Neuronal stem cell (in vitro differentiated cells): ENCODE measurements around the gene MYCBPAP.

Experiments used
- DNase-seq: peaks from one replicate; pipeline ENCODE4 v3.0.0-alpha.2; 2013; ENCODE audit warnings: low spot score
- H2AFZ ChIP-seq: one replicate; pipeline ENCODE4 v1.6.1; 2013; ENCODE audit warnings: mild to moderate bottlenecking, low read length, inconsistent platforms
- H2AK5ac ChIP-seq: 2 replicates; pipeline ENCODE4 v1.6.1; 2013; ENCODE audit warnings: low read depth, mild to moderate bottlenecking, inconsistent platforms, low read length, moderate library complexity, mixed read lengths
- H2BK120ac ChIP-seq: 2 replicates; pipeline ENCODE4 v1.6.1; 2013; ENCODE audit warnings: low read depth, mild to moderate bottlenecking, inconsistent platforms, low read length, moderate library complexity, mixed read lengths
- H2BK12ac ChIP-seq: one replicate; pipeline ENCODE4 v1.6.1; 2013; ENCODE audit warnings: low read length, inconsistent platforms
- H2BK15ac ChIP-seq: 2 replicates; pipeline ENCODE4 v1.6.1; 2013; ENCODE audit warnings: mild to moderate bottlenecking, low read length, inconsistent platforms, mixed read lengths
- H2BK5ac ChIP-seq: one replicate; pipeline ENCODE4 v1.6.1; 2013; ENCODE audit warnings: inconsistent platforms, mild to moderate bottlenecking, low read length, moderate library complexity
- H3K14ac ChIP-seq: one replicate; pipeline ENCODE4 v1.6.1; 2013; ENCODE audit warnings: low read length, inconsistent platforms
- H3K18ac ChIP-seq: 2 replicates; pipeline ENCODE4 v1.6.1; 2013; ENCODE audit warnings: low read length, inconsistent platforms
- H3K23ac ChIP-seq: 2 replicates; pipeline ENCODE4 v1.6.1; 2013; ENCODE audit warnings: low read depth, mild to moderate bottlenecking, mixed read lengths, low read length, inconsistent platforms; ENCODE audit not compliant: poor library complexity
- H3K27ac ChIP-seq: replicated peaks from 3 replicates; pipeline ENCODE4 v1.5.1; 2013; ENCODE audit warnings: low read length, inconsistent platforms
- H3K27me3 ChIP-seq, 3 experiments: 2 replicates each; pipeline ENCODE4 v1.6.1; 2013; ENCODE audit warnings: low read length in 3 of 3, mild to moderate bottlenecking in 2 of 3, inconsistent platforms in 1 of 3, low read depth in 1 of 3, mixed read lengths in 1 of 3, moderate library complexity in 1 of 3; ENCODE audit not compliant: control insufficient read depth in 3 of 3, insufficient read depth in 3 of 3
- H3K36me3 ChIP-seq, 2 donors: replicated peaks in 1 of 2; 2 replicates each; pipeline ENCODE4 v1.6.1; 2013; ENCODE audit warnings: low read length in 2 of 2; ENCODE audit not compliant: control insufficient read depth in 2 of 2, insufficient read depth in 2 of 2
- H3K4ac ChIP-seq: 2 replicates; pipeline ENCODE4 v1.6.1; 2013; ENCODE audit warnings: inconsistent platforms, mild to moderate bottlenecking, low read length, moderate library complexity
- H3K4me1 ChIP-seq, 2 donors: 1 replicate in 1 of 2; 2 replicates in 1 of 2; pipeline ENCODE4 v1.6.1; 2013; ENCODE audit warnings: low read length in 2 of 2, low read depth in 1 of 2; ENCODE audit not compliant: control insufficient read depth in 2 of 2, insufficient read depth in 1 of 2
- H3K4me2 ChIP-seq: one replicate; pipeline ENCODE4 v1.6.1; 2013; ENCODE audit warnings: mild to moderate bottlenecking, low read length, inconsistent platforms; ENCODE audit not compliant: insufficient read depth, poor library complexity, severe bottlenecking
- H3K4me3 ChIP-seq, 2 donors: 2 replicates each; pipeline ENCODE4 v1.5.1; 2013; ENCODE audit warnings: low read length in 2 of 2, mild to moderate bottlenecking in 2 of 2, inconsistent platforms in 1 of 2, moderate library complexity in 1 of 2
- H3K79me1 ChIP-seq: one replicate; pipeline ENCODE4 v1.6.1; 2013; ENCODE audit warnings: low read depth, mild to moderate bottlenecking, inconsistent platforms, low read length, moderate library complexity
- H3K9ac ChIP-seq: one replicate; pipeline ENCODE4 v1.6.1; 2013; ENCODE audit warnings: mild to moderate bottlenecking, low read depth, low read length, inconsistent platforms; ENCODE audit not compliant: poor library complexity
- H3K9me3 ChIP-seq, 2 donors: replicated peaks in 1 of 2; 2 replicates each; pipeline versions ENCODE3 to v1.6.1; 2013; ENCODE audit warnings: low read length in 2 of 2, mild to moderate bottlenecking in 2 of 2, inconsistent platforms in 1 of 2, low read depth in 1 of 2, mixed read lengths in 1 of 2, moderate library complexity in 1 of 2; ENCODE audit not compliant: control insufficient read depth in 2 of 2, insufficient read depth in 1 of 2
- H4K8ac ChIP-seq: one replicate; pipeline ENCODE4 v1.6.1; 2013; ENCODE audit warnings: low read depth, mild to moderate bottlenecking, inconsistent platforms, low read length, moderate library complexity
- H4K91ac ChIP-seq: one replicate; pipeline ENCODE4 v1.6.1; 2013; ENCODE audit warnings: low read length, low read depth, mild to moderate bottlenecking, inconsistent platforms; ENCODE audit not compliant: poor library complexity
- WGBS, 2 donors: extraction: QIAGEN DNeasy Blood & Tissue Kit; methylation state at CpG; one replicate each; pipeline ENCODE4 v1.1.7; 2013; ENCODE audit warnings: missing lambda C conversion rate in 2 of 2, mixed read lengths in 1 of 2; ENCODE audit not compliant: insufficient read length in 2 of 2, insufficient replicate concordance in 1 of 2; ENCODE audit errors: extremely low coverage in 2 of 2; 5-methylcytosine and 5-hydroxymethylcytosine counted together

Gene MYCBPAP

GRCh38 chr17:50495918-50496317, 12.3 kb upstream of the MYCBPAP start:
- no peak overlapping the region for H3K4me2 ChIP-seq
- no peak overlapping the region for H4K8ac ChIP-seq
- no peaks in the 10 kb centered on the region for H3K79me1 ChIP-seq
- H2BK5ac ChIP-seq: no peak overlapping the region
- H2AK5ac ChIP-seq: no peak overlapping the region
- no peak overlapping the region for H3K4me3 ChIP-seq
- no peak overlapping the region for H3K9ac ChIP-seq
- no peak overlapping the region for H3K14ac ChIP-seq
- no peak overlapping the region for H2AFZ ChIP-seq
- H3K36me3 ChIP-seq: no peaks in the 10 kb centered on the region
- no peaks in the 10 kb centered on the region for H3K4me1 ChIP-seq
- no peak for DNase-seq
- no peak overlapping the region for H3K23ac ChIP-seq
- H4K91ac ChIP-seq: no peak overlapping the region
- H3K4ac ChIP-seq: no peak overlapping the region
- no peak overlapping the region for H3K27ac ChIP-seq
- no peak overlapping the region for H2BK15ac ChIP-seq
- no CpG with 5 or more reads among the region's 8 CpGs for WGBS, 2 donors
- H3K18ac ChIP-seq: no peak overlapping the region
- H3K27me3 ChIP-seq: no peaks in the 10 kb centered on the region
- H2BK120ac ChIP-seq: no peak overlapping the region
- H2BK12ac ChIP-seq: no peak overlapping the region
- no peaks in the 10 kb centered on the region for H3K9me3 ChIP-seq

- Histone ChIP-seq H2BK120ac (no peak overlapping the region), H3K79me1 (no peaks in the 10 kb centered on the region), H2AK5ac (peak overlapping the region; percentile 22), H3K27me3 (peaks cover 0 to 4% (median 0%) of the 10 kb centered on the region in 3 experiments), H3K4me3 (no peak overlapping the region), H2BK5ac (no peak overlapping the region), H3K9ac (peak overlapping the region; percentile 22), H3K18ac (peak overlapping the region; percentile 62), H2BK12ac (no peak overlapping the region), H3K14ac (no peak overlapping the region), H3K23ac (peak overlapping the region; percentile 27), H3K9me3 (no peaks in the 10 kb centered on the region), H3K4me1 (no peaks in the 10 kb centered on the region), H3K36me3 (no peaks in the 10 kb centered on the region), H3K4ac (no peak overlapping the region), H2BK15ac (no peak overlapping the region), H3K4me2 (no peak overlapping the region), H4K91ac (no peak overlapping the region), H4K8ac (no peak overlapping the region), H3K27ac (no peak overlapping the region), H2AFZ (no peak overlapping the region)
- WGBS, 2 donors: no CpG with 5 or more reads among the region's 7 CpGs
- DNase-seq: no peak
Observed at GRCh38 chr17:50498021-50498874, 10.0 kb upstream of the MYCBPAP start.

GRCh38 chr17:50499270-50499669, 9.0 kb upstream of the MYCBPAP start:
- no peak overlapping the region for H2BK12ac ChIP-seq
- no peak overlapping the region for H2AK5ac ChIP-seq
- H3K14ac ChIP-seq: no peak overlapping the region
- H3K4me1 ChIP-seq: peaks cover 6 to 7% of the 10 kb centered on the region in 2 donors
- no peak overlapping the region for H2AFZ ChIP-seq
- no peaks in the 10 kb centered on the region for H3K36me3 ChIP-seq
- peaks cover 0 to 7% (median 0%) of the 10 kb centered on the region in 3 experiments for H3K27me3 ChIP-seq
- H4K91ac ChIP-seq: no peak overlapping the region
- no peak overlapping the region for H4K8ac ChIP-seq
- H2BK5ac ChIP-seq: no peak overlapping the region
- H3K4me3 ChIP-seq: no peak overlapping the region
- no peaks in the 10 kb centered on the region for H3K9me3 ChIP-seq
- H3K4ac ChIP-seq: no peak overlapping the region
- no peak overlapping the region for H3K27ac ChIP-seq
- no peak overlapping the region for H3K18ac ChIP-seq
- no peak overlapping the region for H2BK120ac ChIP-seq
- no peak overlapping the region for H3K23ac ChIP-seq
- H2BK15ac ChIP-seq: no peak overlapping the region
- H3K9ac ChIP-seq: no peak overlapping the region
- H3K4me2 ChIP-seq: no peak overlapping the region
- H3K79me1 ChIP-seq: no peaks in the 10 kb centered on the region
- no peak for DNase-seq

- Histone ChIP-seq H3K27ac (no peak overlapping the region), H3K9me3 (no peaks in the 10 kb centered on the region), H3K4me3 (no peak overlapping the region), H2AK5ac (no peak overlapping the region), H3K18ac (no peak overlapping the region), H3K4ac (no peak overlapping the region), H2BK120ac (no peak overlapping the region), H3K36me3 (no peaks in the 10 kb centered on the region), H2AFZ (no peak overlapping the region), H2BK15ac (no peak overlapping the region), H3K27me3 (peaks cover 0 to 7% (median 0%) of the 10 kb centered on the region in 3 experiments), H4K8ac (no peak overlapping the region), H4K91ac (no peak overlapping the region), H3K14ac (no peak overlapping the region), H2BK5ac (no peak overlapping the region), H3K9ac (no peak overlapping the region), H3K4me1 (peaks cover 6 to 7% of the 10 kb centered on the region in 2 donors), H3K4me2 (no peak overlapping the region), H2BK12ac (no peak overlapping the region), H3K79me1 (no peaks in the 10 kb centered on the region), H3K23ac (no peak overlapping the region)
- WGBS, 2 donors: no CpG with 5 or more reads among the region's 2 CpGs
- no peak for DNase-seq
Observed at GRCh38 chr17:50499721-50500120, 8.5 kb upstream of the MYCBPAP start.
